Inflammatory macrophage (primary cell): ENCODE results near the gene RAB25.
"Not testable (repeated sequence)": the region's sequence is repeated elsewhere in the genome, so short reads cannot be mapped to it uniquely, and the experiment has no call there.

Experiments
- DNase-seq, 2 donors: peaks; one replicate each; pipeline ENCODE4 v3.0.0-alpha.2; 2020 to 2022

Gene RAB25

DNA sequence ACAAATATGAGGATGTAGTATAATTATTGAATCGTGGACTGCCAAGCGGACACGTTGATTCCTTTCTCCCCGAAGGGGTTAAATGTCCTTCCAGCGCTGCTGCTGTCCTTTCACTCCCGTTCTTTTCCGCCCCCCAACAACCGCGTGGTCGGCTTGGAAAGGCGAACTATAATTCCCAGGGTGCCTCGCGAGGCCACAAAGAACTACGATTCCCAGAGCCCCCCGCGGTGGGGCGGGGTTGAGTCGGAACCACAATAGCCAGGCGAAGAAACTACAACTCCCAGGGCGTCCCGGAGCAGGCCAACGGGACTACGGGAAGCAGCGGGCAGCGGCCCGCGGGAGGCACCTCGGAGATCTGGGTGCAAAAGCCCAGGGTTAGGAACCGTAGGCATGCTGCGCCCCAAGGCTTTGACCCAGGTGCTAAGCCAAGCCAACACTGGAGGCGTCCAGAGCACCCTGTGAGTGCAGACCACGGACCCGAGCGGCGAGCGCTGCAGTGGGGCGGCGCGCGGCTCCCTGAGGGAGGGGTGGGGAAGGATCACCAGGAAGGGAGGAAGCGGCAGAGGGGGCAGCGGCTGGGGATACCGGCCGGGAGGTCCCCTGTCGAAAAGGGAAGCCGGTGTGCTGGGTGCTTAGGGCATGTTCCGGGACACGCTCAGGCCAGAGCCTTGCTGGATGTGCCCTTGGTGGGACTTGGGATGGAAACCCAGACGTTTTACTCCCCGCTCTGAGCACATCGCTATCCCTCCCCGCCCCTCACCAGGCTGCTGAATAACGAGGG is 6.3 kb upstream of the RAB25 start, which contains the start of gene LAMTOR2:
TSS of gene LAMTOR2 (plus strand) at position 283 of the 781 bp plus-strand sequence. CDS start at position 391, 108 bp downstream.
- peak; percentile 98 for DNase-seq

DNA sequence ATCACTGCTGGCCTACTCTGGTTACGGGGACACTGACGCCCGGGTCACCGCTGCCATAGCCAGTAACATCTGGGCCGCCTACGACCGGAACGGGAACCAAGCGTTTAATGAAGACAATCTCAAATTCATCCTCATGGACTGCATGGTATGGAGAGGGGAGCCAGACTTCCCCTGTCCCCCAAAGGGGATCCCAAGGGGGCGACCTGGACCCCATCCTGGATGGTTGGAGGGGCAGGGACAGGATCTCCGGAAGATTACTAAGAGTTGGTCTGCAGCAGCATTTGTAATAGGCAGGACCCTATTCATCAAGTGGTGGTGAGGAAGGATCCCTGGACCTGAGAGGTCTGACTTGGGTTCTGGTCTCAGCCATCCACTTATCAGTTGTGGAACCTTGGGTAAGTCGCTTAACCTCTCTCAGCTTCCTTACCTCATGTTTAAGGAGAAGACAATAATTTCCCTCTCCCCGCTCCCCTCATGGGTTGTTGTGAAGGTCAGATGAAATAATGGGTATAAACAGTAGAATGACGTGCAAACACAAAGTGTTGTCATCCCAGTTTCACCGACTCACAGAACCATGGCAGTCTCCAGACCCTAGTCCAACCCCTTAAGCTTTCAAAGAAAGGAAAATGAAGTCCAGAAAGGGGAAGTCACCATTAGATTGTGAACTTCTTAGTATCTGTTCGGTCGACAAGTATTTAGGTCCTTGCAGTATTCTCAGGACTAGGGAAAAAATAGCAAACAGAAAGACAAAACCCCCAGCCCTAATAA is 5.5 kb upstream of the RAB25 start:
- DNase-seq, result peak; percentile 53 to 68

DNA sequence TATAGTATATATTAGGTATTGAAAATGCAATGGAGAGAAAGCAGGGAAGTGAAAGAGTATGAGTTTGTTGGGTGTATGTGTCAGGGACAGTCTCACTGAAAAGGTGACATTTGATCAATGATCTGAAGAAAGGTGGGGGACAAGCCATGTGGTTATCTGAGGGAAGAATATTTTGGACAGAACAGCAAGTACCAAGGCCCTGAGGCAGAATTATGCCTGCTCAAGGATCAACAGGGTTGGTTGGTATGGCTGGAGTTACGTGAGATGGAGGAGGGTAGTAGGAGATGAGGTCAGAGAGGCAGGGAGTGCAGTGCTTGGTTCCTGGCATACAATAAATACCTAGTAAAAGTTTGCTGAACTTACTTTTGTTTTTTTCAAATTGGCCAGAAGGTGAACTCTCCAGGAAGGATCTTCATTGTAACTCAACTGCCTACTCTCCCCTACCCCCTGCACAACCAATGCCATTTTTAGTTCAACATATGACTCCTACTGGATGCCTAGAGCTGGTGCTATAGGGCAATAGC is 4.6 kb upstream of the RAB25 start:
- DNase-seq, result no peak

DNA sequence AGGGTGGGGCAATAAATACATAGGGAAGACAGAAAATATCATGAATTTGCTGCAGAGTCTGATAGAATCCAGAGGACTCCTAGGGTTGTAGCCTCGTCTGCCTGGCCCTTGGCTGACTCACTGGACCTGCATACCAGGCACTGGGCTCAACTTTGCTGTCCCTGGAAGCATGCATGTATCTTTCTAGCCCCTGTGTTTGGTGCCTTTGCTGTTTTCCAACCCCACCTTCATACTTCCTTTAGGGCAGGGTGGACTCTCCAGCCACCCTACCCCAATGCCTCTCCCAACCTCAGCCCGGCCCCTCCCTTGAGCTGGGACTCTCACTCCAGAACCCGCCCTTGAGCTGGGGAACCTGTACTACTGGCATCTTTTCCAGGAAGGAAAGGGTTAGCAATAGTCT is 1.2 kb downstream of the RAB25 start:
- DNase-seq, result no peak

DNA sequence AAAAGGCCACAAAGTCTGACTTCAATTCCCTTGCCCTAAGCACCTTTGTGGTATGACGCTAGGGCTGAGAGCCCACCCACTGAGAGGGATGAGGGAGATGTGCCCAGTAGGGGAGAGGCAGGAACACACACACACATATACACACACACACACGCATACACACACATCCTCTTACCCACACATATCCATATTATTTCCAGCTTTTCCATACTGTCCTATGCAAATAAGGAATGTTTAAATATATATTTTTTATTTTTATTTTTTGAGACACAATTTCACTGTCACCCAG is 3.0 kb downstream of the RAB25 start:
- no peak for DNase-seq

DNA sequence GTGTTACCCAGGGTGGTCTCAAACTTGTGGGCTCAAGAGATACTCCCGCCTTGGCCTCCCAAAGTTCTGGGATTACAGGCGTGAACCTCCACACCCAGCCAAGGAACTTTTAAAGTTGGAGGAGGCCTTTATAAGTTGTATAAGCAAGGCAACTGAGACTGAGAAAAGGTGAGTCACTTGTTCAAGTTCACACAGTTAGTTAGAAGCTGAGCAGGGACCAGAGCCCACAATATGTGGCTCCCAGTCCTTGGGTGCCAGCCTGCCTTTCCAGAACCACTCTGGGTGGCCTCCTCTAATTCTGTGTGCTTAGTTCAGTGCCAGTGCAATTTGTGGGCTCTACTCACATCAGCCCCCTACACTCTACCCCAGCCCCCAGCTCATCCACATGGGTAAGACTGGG is 3.7 kb downstream of the RAB25 start:
- DNase-seq, result no peak

DNA sequence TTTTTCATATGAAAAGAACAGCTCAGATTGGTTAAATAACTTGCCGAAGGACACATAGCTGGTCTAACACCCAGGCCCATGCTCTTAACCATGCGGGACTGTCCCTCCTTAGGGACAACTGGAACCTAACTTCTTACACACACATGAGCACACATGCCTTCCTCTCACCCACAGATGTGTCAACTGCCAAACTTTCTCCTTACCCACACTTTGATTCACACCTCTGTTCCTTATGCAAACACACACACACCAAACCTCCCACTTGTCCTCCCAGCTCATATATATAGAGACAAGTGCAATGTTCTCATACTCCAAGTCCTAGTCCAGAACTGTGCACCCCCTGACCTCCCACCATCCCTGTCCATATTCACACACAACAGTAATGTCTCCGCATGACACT is 4.3 kb downstream of the RAB25 start:
- DNase-seq, result no peak

DNA sequence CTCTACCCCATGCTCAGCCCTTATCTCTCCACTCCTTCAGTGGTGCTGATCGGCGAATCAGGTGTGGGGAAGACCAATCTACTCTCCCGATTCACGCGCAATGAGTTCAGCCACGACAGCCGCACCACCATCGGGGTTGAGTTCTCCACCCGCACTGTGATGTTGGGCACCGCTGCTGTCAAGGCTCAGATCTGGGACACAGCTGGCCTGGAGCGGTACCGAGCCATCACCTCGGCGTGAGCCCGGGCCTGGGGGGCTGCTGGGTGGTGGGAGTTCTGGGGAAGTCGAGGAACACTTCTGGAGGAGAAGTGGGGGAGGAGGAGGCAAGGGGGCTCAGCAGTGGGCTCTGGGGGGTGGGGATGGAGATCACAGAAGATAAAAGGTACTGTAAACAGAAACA is 4.9 kb downstream of the RAB25 start:
- no peak for DNase-seq

DNA sequence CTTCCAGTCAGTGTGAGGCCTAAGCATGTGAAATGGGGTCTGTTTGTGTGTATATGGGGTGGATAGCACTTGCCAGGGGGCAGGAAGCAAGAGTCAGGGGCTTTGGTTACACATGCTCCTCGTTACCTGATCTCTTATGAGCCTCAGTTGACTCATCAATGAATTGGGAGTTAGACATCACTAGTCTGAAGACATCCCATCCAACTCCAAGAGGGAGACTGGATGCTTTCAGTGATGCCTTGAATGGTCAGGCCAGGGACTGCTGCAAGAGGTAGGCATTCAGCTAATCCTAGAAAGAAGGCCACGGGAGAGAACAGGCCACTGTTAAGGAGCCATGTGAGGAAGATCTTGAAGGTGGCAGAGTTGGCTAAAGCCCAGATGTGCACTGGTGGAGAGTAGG is 6.3 kb downstream of the RAB25 start:
- DNase-seq, result no peak

DNA sequence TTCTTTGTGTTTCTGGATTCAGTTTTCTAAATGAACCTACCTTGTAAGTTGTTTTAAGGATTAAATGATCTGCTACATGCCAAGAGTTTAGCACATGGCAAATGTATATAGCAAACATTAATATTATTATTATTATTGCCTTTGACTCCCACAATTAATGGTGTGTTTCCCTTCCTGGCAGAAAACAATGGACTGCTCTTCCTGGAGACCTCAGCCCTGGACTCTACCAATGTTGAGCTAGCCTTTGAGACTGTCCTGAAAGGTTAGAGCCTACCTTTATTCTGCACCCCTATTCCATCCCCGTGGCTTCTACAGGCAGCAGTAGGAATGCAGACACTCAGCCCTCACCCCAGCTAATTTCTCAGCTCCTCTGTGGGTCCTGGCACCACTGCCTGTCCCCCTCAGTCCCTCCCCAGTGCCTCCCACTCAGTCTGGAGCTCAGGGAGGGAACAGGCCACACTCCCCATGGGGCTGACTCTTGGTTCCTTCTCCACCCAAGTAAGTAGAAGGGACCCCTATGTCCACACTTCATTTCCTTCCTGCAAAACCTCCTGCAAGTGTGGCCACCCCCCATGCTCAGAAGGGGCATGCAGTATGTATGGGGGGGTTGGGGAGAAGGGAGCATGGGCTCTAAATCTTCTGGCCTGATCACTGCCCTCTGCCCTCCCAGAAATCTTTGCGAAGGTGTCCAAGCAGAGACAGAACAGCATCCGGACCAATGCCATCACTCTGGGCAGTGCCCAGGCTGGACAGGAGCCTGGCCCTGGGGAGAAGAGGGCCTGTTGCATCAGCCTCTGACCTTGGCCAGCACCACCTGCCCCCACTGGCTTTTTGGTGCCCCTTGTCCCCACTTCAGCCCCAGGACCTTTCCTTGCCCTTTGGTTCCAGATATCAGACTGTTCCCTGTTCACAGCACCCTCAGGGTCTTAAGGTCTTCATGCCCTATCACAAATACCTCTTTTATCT is 8.8 kb downstream of the RAB25 start:
- DNase-seq, result peak in 1 of 2 donors; percentile 29

DNA sequence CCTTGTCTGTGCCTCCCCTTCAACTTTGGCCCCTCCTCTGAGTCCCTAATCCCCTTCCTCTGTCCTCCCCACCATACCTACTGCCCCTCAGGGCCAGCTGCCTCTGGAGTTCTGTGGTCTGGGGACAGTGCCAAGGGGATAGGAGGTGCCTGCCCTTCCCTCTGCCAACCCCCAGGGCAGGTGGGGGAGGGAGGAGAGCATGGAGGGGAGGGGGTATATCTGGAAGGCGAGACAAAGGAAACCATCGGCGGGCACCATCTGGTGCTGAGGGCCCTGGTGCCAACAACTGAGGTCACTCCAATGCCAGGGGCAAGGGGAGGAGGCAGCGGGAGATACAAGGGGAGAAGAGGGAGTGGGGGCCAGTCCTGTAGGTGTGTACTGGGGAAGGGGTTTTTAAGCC is 9.6 kb downstream of the RAB25 start:
- DNase-seq, result no peak

DNA sequence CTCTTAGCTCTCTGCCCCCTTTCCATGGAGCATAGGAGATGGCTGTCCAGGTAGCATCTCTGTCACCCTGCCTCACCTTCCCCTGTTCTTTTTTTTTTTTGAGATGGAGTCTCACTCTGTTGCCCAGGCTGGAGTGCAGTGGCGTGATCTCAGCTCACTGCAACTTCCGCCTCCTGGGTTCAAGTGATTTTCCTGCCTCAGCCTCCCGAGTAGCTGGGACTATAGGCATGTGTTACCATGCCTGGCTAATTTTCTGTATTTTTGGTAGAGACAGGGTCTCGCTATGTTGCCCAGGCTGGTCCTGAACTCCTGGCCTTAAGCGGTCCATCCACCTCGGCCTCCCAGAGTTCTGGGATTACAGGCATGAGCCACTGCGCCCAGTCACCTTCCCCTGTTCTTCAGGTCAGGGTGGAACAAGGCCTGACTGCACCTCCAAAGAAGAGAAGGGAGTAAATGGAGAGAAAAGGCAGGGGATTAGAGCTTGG is 10.4 kb downstream of the RAB25 start:
- not testable (repeated sequence) for DNase-seq

DNA sequence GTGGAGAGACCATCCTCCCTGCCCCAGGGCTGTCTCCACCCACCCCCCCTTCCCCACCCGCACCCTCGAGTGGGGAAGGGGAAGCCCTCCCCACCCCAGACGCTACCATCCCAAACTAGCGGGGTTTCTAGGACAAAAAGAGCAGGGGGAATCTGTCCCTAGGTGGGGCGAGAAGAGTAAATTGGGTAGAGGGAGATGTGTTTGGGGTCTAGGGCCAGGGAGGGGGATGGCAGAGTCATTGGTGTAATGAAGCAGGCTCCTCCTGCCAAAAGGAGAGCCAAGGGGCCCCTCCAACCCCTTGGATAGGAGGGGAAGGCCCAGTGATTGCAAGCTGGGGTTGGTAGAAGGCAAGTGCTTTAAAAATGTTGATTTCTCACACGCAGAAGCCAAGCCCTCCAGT is 11.3 kb downstream of the RAB25 start:
- DNase-seq, result no peak

DNA sequence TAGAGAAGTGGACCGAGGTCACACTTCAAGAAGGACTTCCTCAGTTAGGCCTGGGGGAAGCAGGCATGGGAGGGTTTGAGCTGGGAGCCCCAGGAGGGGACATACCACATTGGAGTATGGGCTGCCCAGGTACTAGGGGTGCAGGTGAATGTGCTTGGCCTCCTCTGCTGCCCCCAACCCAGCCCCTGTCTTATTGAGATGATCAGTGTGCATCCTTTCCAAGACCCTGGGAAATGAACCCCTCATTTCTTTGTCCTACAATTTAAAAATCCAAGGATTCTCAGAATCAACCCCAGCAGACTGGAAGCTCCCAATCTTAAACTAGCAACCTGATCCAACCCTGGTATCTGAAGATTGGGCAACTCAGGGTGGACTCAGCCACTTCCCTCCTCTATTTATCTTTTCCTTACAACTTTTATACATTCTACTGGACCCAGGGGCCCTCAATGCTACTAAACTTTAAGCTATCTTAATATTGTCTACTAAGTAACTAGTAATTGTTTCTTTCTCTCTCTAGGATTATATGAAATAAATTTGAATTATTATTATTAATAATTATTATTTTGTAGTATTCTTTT is 12.2 kb downstream of the RAB25 start:
- no peak for DNase-seq

DNA sequence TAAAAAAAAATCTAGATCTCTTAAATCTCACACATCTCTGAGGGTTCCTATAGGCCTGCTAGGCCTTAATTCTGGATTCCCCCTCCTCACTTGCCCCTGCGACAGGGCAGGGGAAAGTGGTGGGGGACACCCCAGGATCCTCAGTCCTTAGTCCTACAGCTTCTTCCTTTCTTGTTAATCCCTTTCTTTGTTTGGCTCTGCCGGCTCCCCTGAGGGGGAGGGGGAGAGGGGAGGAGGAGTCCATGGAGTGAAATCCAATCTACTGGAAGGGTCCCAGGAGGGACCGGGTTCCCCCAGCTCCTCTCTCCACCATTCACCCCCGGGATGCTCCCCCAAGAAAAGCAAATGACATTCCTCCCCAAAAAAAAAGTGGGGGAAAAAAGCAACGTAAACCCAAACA is 12.8 kb downstream of the RAB25 start:
- no peak for DNase-seq

DNA sequence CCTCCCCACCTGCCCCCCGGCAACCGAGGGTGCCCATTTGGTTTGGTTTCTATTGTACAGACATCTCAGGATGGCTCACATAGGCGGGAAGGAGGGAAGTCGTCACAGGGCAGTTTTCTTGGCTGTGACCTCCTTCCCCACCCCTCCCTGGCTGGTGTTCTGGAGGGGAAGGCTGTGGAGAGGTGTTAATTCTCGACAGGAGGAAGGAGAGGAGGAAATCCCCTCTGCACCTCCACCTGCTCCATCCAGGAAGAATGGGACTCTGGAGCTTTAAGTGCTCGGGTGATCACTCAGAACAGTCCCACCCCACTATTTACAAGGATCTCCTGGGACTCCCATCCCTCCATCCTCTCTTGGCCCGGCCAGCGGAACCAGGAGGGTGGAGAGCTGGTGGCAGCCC is 13.7 kb downstream of the RAB25 start:
- DNase-seq, result no peak

DNA sequence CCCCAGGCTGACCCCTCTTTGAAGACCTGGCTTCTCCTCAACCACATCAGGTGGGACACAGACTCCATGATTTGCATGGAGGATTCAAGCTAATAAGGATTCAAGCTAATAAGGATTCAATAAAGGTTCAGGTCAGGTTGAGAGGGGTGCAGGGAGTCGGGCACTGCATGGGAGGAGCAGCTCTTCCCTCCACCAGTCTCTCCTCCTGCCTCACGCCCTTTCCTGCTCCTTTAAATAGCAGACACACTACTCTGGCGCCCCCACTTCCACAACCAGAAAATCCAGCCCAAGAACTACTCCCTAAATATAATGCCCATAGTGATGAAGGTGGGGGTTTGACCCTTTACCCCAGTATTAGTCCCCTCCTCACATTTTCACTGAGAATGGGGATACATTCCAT is 14.2 kb downstream of the RAB25 start:
- DNase-seq, result no peak

DNA sequence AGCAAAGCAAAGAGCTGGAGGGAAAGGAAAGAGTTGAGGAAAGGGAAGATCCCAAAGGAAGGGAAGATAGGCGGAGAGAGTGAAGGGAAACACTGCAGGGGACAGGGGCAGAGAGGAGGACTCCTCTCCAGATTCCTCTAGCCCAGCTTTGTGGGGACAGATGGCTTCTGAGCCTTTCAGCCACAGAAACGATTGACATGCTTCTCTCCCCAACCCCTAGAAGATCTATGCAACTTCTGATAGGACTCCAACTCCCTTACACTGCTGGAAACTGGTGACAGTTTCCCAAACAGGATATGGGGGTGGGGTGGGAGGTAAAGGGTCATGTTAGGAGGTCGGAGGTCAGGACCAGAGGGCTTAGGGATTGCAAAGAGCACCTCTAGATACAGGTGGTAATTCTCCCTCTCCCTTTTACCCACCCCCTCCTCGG is 14.8 kb downstream of the RAB25 start:
- DNase-seq, result no peak

DNA sequence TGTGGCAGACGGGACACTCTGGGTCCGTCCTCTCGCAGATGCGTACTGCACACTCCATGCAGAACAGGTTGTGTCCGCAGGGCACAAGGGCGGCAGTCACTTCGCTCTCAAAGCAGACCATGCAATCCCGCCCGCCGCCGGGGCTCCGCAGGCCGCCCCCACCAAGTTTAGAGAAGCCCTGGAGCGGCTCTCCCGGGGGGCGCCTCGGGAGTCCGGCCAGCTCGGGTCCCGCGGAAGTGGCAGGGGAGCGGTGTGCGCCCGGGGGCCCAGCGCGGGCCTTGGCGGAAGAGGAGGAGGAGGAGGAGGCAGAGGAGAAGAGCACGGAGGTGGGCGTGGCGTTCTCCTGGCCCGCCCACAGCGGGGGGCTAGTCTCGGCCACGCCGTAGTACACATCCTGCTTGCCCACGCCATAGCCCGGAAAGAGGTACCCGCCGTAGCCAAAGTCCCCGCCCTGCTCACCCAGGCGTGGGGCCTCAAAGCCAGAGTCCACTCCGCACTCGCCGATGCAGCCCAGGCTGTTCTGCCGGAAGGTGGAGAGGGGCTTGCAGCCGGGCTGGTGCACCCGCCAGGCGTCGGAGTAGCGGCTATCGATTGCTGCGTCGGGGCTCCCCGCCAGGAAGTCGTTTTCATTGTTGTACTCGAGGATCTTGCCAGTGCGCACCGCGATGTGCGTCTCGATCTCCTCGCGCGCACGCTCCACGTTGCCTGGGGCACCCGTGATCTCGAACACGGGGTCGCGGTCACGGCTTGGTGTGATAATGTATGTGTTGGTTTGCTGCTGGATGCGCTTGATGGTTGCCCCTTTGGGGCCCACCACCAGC is 15.9 kb downstream of the RAB25 start:
- peak in 1 of 2 donors; percentile 28 for DNase-seq

DNA sequence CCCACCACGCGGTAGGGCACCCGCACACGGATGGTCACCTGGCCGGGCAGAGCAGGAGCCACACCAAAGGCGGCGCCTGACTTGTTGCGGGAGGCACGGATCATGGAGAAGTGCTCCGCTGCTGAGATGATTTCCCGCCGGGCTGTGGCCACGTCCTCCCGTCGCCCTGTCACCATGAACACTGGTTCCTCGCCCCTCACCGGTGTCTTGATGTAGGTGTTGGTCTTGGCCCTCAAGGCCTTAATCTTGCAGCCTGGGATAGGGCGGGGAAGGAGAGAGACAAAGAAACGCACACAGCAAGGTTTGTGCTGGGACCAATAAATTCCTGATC is 16.4 kb downstream of the RAB25 start:
- DNase-seq, result no peak

DNA sequence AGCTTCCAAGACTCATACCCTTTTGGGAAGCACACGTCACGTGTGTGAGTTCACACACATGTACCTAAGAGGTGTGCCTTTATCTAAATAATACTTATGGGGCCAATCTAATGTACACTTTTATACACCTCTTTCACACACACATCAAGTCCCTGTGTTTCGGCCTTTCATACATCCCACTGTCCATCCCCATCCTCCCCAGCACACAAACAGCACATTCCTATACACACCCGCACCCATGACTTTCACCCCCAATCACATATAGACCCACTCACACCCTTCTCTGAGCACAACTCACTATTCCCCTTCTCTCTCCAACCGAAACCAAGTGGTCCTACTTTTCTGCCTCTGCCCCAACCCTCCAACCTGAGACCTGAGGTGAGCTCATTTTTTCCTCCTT is 17.8 kb downstream of the RAB25 start:
- DNase-seq, result no peak

DNA sequence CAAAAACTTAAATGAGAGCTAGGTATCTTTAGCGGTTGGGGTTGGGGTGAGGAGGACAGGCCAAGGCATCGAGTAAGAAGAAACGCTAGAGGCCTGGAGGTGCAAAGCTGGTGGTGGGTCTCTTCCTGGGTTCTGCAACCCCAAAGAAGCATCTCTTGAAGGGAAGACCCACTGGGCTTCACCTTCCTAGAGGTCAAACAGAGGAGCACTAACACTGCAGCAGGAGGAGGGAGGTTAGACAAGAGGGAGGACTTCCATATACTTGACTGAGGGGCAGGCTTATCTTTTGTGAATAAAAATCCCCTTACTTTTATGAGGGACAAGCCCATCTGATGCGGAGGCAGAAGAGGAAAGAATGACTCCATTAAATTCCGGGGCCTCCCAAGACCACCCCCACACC is 18.8 kb downstream of the RAB25 start:
- DNase-seq, result no peak
